Smooth muscle cell (in vitro differentiated cells): ENCODE results near the gene ASAP2. TPM values are rescaled to one million over a fixed set of nuclear protein-coding genes. Genes with fewer than 3 reads are reported as not detected.

Experiments
- DNase-seq: peaks from one replicate; lab custom pipeline; 2025; ENCODE audit not compliant: unreplicated experiment; lab: John Stamatoyannopoulos, UW
- H2AFZ ChIP-seq: fragments of 200-600 bp; sonication (generic); 2 replicates; pipeline ENCODE4 v1.6.0; 2016; ENCODE audit warnings: antibody characterized with exemption, low read depth, mild to moderate bottlenecking
- H3F3A ChIP-seq: fragments of 200-600 bp; sonication (generic); 2 replicates; pipeline ENCODE4 v1.6.0; 2017; ENCODE audit warnings: antibody characterized with exemption, low read depth
- H3K27ac ChIP-seq: fragments of 200-600 bp; sonication (generic); 2 replicates; pipeline ENCODE4 v1.5.1; 2016; ENCODE audit warnings: low read depth, mild to moderate bottlenecking
- H3K27me3 ChIP-seq: fragments of 200-600 bp; sonication (generic); 2 replicates; pipeline ENCODE4 v1.6.1; 2016; ENCODE audit warnings: low read depth, mild to moderate bottlenecking
- H3K36me3 ChIP-seq: fragments of 200-600 bp; sonication (generic); 2 replicates; pipeline ENCODE4 v1.5.1; 2016; ENCODE audit warnings: low read depth
- H3K4me1 ChIP-seq: fragments of 200-600 bp; sonication (generic); 2 replicates; pipeline ENCODE4 v1.5.1; 2016; ENCODE audit warnings: low read depth
- H3K4me2 ChIP-seq: fragments of 200-600 bp; sonication (generic); 2 replicates; pipeline ENCODE4 v1.6.0; 2016; ENCODE audit warnings: mild to moderate bottlenecking
- H3K4me3 ChIP-seq: fragments of 200-600 bp; sonication (generic); 2 replicates; pipeline ENCODE4 v1.5.1; 2016; ENCODE audit warnings: mild to moderate bottlenecking
- H3K79me2 ChIP-seq: fragments of 200-600 bp; sonication (generic); 2 replicates; pipeline ENCODE4 v1.6.0; 2016; ENCODE audit warnings: low read depth, mild to moderate bottlenecking
- H3K9ac ChIP-seq: fragments of 200-600 bp; sonication (generic); 2 replicates; pipeline ENCODE4 v1.6.0; 2016; ENCODE audit warnings: low read depth
- H3K9me3 ChIP-seq: fragments of 200-600 bp; sonication (generic); replicated peaks from 2 replicates; pipeline ENCODE4 v1.5.1; 2016; ENCODE audit warnings: low read depth
- H4K20me1 ChIP-seq: fragments of 200-600 bp; sonication (generic); 2 replicates; pipeline ENCODE4 v1.6.0; 2016; ENCODE audit warnings: low read depth
- WGBS: methylation state at CpG from one replicate; pipeline ENCODE4 v1.1.7; 2016; ENCODE audit warnings: low lambda C conversion rate; 5-methylcytosine and 5-hydroxymethylcytosine counted together
- polyA plus RNA-seq: library from polyadenylated mRNA; unstranded; fragments of >200 nt; fragmentation: Nextera tagmentation; extraction: Ambion mirVana; gene quantifications from 2 replicates; pipeline ENCODE4 v1.2.1, GENCODE V29; 2016
- total RNA-seq: library from RNA; depleted of rRNA; stranded (reverse); fragments of >200 nt; gene quantifications from 2 replicates; pipeline ENCODE4 v1.2.3, GENCODE V29; 2014
- TF ChIP-seq, protein P1 (sequence below): fragments of 200-600 bp; sonication (generic); IDR thresholded peaks from 2 replicates; pipeline ENCODE4 v1.5.1; 2017; ENCODE audit warnings: borderline replicate concordance, mild to moderate bottlenecking, antibody characterized with exemption; ENCODE audit not compliant: insufficient read depth, poor library complexity, severe bottlenecking

ASAP2 gene
- total and polyA plus RNA-seq, 2 experiments from 2014 or later: 8.8 to 23.1 TPM

DNA sequence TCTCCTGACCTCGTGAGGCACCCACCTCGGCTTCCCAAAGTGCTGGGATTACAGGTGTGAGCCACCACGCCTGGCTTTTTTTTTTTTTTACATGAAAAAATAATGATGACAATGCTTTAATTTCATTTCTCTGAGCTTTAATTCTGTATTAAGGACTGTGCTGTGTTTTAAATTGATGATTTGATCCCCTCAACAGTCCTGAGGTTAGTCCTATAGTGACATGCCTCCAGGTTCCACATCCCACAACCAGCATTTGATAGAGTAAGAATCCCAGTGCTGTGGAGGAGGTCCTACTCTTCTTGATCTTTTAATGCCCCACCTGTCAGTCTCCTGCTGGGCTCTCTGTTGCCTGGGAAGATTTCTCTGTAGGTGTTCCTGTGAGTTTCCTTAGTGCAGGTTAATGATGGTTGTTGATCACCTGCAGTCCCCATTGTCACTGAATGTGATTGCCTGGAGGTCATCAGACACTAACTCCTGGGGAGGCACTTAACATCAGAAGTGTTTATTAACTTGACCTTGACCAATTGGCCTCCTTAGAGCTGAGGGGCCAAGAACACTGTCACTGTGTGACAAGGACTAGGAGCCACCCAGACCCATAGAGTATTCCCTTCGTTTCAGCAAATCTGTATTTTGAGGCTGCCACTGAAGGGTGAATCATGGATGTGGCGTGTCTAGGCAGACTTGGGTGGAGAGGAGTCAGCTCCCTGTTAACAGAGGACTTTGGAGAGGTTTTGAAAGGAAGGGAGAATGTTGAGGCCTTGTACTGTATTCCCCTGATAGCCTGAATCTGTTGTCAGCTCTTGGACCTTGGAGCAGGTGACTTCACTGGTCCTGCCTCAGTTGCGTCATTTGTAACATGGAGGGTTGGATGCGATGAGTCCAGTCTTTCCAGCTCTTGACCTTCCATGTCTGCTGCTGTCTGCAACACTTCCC lies 11.5 kb downstream of the ASAP2 start:
- DNase-seq: no peak
- Histone ChIP-seq H3K9ac (no peak overlapping the region), H3K4me1 (no peaks in the 10 kb centered on the region), H3K4me2 (no peak overlapping the region), H3K27me3 (no peaks in the 10 kb centered on the region), H3K79me2 (peaks cover 99% of the 10 kb centered on the region), H3K4me3 (no peak overlapping the region), H3F3A (peaks cover 6% of the 10 kb centered on the region), H3K36me3 (no peaks in the 10 kb centered on the region), H3K27ac (peak overlapping the region; percentile 61), H3K9me3 (no peaks in the 10 kb centered on the region), H2AFZ (no peak overlapping the region), H4K20me1 (peaks cover 39% of the 10 kb centered on the region)
- TF ChIP-seq, protein P1, sequence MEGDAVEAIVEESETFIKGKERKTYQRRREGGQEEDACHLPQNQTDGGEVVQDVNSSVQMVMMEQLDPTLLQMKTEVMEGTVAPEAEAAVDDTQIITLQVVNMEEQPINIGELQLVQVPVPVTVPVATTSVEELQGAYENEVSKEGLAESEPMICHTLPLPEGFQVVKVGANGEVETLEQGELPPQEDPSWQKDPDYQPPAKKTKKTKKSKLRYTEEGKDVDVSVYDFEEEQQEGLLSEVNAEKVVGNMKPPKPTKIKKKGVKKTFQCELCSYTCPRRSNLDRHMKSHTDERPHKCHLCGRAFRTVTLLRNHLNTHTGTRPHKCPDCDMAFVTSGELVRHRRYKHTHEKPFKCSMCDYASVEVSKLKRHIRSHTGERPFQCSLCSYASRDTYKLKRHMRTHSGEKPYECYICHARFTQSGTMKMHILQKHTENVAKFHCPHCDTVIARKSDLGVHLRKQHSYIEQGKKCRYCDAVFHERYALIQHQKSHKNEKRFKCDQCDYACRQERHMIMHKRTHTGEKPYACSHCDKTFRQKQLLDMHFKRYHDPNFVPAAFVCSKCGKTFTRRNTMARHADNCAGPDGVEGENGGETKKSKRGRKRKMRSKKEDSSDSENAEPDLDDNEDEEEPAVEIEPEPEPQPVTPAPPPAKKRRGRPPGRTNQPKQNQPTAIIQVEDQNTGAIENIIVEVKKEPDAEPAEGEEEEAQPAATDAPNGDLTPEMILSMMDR: no peak
- WGBS: 82% methylated on average over 7 of the region's 7 CpGs

DNA sequence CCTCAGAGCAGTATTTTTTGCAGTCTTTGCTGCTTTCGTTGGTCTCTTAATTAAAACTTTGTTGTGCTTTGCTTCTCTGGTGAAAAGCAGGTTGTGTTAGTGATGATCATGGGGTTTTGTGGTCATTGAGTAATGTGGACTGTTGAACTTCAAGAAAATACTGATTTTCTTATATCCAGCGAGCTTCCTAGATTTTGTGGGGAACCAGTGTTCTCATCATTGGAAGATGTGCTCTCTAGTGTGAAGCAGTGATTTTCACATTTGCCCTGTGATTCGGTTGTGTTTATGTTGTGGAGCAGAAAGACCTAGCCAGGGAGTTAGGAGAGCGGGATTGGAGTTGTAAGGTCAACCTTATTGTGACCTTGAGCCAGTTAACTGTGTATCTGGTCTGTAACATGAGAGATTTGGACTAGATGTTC lies 12.4 kb downstream of the ASAP2 start:
- Histone ChIP-seq H3K27me3 (no peaks in the 10 kb centered on the region), H3K4me2 (no peak overlapping the region), H3K4me1 (no peaks in the 10 kb centered on the region), H3F3A (peaks cover 6% of the 10 kb centered on the region), H3K36me3 (no peaks in the 10 kb centered on the region), H3K4me3 (no peak overlapping the region), H3K27ac (peak overlapping the region; percentile 61), H3K9ac (no peak overlapping the region), H2AFZ (no peak overlapping the region), H3K79me2 (peaks cover 100% of the 10 kb centered on the region), H3K9me3 (no peaks in the 10 kb centered on the region), H4K20me1 (peaks cover 30% of the 10 kb centered on the region)
- TF ChIP-seq, protein P1: no peak
- 54% methylated on average over 4 of the region's 4 CpGs for WGBS
- DNase-seq: no peak

DNA sequence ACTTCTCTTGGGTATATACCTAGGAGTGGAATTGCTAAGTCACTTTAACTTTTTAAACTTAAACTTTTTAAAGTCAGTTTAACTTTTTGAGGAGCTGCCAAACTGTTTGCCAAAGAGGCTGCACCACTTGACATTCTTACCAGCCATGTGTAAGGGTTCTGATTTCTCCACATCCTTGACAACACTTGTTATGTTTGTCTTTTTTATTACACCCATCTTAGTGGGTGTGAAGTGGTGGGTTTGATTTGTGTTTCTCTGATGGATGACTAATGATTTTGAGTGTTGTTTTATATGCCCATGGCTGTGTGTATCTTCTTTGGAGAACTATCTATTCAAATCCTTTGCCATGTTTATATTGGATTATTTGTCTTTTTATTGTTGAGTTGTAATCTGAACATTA lies 13.6 kb downstream of the ASAP2 start:
- no peak overlapping the region for H3K4me2 ChIP-seq
- H2AFZ ChIP-seq: no peak overlapping the region
- H3K4me1 ChIP-seq: no peaks in the 10 kb centered on the region
- no peak for DNase-seq
- no peak overlapping the region for H3K9ac ChIP-seq
- no peak overlapping the region for H3K27ac ChIP-seq
- no peaks in the 10 kb centered on the region for H3K27me3 ChIP-seq
- no peaks in the 10 kb centered on the region for H3K36me3 ChIP-seq
- H3F3A ChIP-seq: peaks cover 6% of the 10 kb centered on the region
- no peak overlapping the region for H3K4me3 ChIP-seq
- H4K20me1 ChIP-seq: peaks cover 18% of the 10 kb centered on the region
- TF ChIP-seq, protein P1: no peak
- peaks cover 100% of the 10 kb centered on the region for H3K79me2 ChIP-seq
- H3K9me3 ChIP-seq: no peaks in the 10 kb centered on the region
